Measurements from ENCODE around the gene SMAD5. TPM values are rescaled to one million over a fixed set of nuclear protein-coding genes. Genes with fewer than 3 reads are reported as not detected.

Gene SMAD5
- polyA plus RNA-seq, 1 experiment = 98.3 TPM

DNA sequence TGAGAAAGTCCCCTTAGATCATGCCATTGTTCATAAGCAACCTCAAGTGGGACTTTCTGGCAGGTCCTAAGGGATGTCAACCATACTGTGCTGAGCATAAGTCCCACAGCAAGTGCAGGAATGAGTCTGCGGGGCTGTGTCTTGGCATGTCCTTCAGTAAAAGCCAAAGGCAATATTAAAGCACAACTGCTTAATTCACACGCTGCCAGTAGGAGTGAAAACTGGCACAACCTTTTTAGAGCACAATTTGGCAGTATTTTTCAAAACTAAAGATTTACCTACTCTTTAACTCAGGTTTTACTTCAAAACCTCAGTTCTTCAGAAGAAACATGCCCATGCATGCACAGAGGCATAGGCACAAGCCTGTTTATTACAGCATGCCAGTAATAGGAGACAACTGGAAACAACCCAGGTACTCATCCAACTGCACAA is 24.4 kb upstream of the SMAD5 start:
- Histone ChIP-seq H3K4me3 (ENCODE audit: low read depth, low read length) (no peak overlapping the region), H3K9me3 (ENCODE audit: control insufficient read depth, insufficient read depth, low read length) (no peaks in the 10 kb centered on the region), H3K27me3 (ENCODE audit: control insufficient read depth, insufficient read depth, low read length) (peaks cover 33% of the 10 kb centered on the region), H3K27ac (ENCODE audit: low read depth, low read length) (no peak overlapping the region)
- TF ChIP-seq, protein P1, sequence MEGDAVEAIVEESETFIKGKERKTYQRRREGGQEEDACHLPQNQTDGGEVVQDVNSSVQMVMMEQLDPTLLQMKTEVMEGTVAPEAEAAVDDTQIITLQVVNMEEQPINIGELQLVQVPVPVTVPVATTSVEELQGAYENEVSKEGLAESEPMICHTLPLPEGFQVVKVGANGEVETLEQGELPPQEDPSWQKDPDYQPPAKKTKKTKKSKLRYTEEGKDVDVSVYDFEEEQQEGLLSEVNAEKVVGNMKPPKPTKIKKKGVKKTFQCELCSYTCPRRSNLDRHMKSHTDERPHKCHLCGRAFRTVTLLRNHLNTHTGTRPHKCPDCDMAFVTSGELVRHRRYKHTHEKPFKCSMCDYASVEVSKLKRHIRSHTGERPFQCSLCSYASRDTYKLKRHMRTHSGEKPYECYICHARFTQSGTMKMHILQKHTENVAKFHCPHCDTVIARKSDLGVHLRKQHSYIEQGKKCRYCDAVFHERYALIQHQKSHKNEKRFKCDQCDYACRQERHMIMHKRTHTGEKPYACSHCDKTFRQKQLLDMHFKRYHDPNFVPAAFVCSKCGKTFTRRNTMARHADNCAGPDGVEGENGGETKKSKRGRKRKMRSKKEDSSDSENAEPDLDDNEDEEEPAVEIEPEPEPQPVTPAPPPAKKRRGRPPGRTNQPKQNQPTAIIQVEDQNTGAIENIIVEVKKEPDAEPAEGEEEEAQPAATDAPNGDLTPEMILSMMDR (IDR thresholded peaks at IDR 0.05; ENCODE audit: low read depth, low read length) = no peak
- ChIA-PET POLR2A (no interaction called here), CTCF (no interaction called here)
- DNase-seq (ENCODE audit: low read depth, low spot score) = no peak

DNA sequence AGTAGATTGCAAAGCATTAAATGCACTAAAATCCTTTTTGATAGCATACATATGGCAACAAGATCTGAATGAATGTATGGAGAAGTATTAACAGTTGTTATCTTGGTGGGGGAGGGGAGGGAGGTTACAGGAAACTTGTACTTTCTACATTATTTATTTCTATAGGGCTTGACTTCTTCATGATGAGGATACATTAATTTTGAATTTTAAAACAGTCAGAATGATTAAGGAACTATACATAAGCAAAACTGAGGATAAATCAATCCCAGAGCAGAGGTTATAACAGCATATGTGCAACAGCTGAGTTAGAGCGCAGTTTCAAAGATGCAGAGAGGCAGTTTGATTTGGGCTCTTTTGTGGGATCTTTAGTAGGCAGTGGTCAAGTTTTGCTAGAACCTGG is 23.9 kb upstream of the SMAD5 start:
- H3K4me3 ChIP-seq (ENCODE audit: low read depth, low read length) = no peak overlapping the region
- peaks cover 34% of the 10 kb centered on the region for H3K27me3 ChIP-seq (ENCODE audit: control insufficient read depth, insufficient read depth, low read length)
- no peak for DNase-seq (ENCODE audit: low read depth, low spot score)
- ChIA-PET POLR2A (no interaction called here), CTCF (no interaction called here)
- H3K27ac ChIP-seq (ENCODE audit: low read depth, low read length) = no peak overlapping the region
- TF ChIP-seq, protein P1 (IDR thresholded peaks at IDR 0.05; ENCODE audit: low read depth, low read length) = no peak
- no peaks in the 10 kb centered on the region for H3K9me3 ChIP-seq (ENCODE audit: control insufficient read depth, insufficient read depth, low read length)

DNA sequence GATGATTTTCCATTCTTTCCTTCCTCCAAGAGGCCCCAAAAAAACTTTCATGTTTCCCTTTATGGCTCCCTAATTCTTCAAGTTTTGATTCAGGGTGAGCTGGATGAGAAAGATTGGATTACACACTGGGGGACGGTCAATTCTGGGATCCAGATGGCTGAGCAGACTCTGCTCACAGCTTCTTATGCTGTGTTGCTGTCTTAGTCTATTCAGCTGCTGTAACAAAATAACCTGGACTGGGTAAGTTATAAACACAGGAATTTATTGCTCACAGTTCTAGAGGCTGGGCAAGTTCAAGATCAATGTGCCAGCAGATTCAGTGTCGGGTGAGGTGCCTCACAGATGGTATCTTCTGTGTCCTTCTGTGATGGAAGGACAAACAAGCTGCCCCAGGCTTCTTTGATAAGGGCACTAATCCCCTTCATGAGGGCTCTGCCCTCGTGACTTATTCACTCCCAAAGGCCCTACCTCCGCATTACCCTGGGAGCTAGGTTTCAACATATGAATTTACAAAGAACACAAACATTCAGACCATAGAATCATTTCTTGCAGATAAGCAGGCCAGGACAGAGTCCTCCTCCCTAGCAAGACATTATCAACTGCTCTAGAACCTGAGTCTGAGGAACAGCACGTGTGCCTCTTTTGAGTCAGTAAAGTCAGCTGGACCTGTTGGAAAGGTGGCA is 23.1 kb upstream of the SMAD5 start:
- CTCF ChIA-PET = no interaction called here
- Histone ChIP-seq H3K9me3 (ENCODE audit: control insufficient read depth, insufficient read depth, low read length) (no peaks in the 10 kb centered on the region), H3K4me3 (ENCODE audit: low read depth, low read length) (no peak overlapping the region), H3K27me3 (ENCODE audit: control insufficient read depth, insufficient read depth, low read length) (peaks cover 30% of the 10 kb centered on the region), H3K27ac (ENCODE audit: low read depth, low read length) (no peak overlapping the region)
- POLR2A ChIA-PET = no interaction called here
- TF ChIP-seq, protein P1 (IDR thresholded peaks at IDR 0.05; ENCODE audit: low read depth, low read length) = no peak
- no peak for DNase-seq (ENCODE audit: low read depth, low spot score)

DNA sequence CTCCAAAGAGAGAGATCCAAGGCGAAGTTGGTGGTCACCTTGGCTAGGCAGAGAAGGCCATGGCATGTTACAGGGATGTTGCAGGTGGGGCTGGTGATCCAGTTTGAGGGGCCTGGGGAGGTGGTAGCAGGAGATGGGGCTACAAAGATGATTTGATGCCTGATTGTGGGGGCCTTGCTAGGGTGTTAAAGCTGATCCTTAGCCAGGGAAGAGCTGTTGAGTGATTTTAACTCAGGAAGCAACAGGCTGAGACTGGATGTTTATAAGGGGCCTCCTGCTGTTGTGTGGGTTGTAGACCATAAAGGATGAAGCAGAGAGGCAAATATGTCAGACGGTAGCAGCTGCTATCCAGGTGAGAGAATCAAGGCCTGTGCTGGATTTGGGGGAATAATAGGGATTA is 19.0 kb upstream of the SMAD5 start:
- no peak overlapping the region for H3K4me3 ChIP-seq (ENCODE audit: low read depth, low read length)
- no peak overlapping the region for H3K27ac ChIP-seq (ENCODE audit: low read depth, low read length)
- DNase-seq (ENCODE audit: low read depth, low spot score) = no peak
- ChIA-PET CTCF (no interaction called here), POLR2A (no interaction called here)
- H3K9me3 ChIP-seq (ENCODE audit: control insufficient read depth, insufficient read depth, low read length) = no peaks in the 10 kb centered on the region
- TF ChIP-seq, protein P1 (IDR thresholded peaks at IDR 0.05; ENCODE audit: low read depth, low read length) = no peak
- peaks cover 33% of the 10 kb centered on the region for H3K27me3 ChIP-seq (ENCODE audit: control insufficient read depth, insufficient read depth, low read length)

DNA sequence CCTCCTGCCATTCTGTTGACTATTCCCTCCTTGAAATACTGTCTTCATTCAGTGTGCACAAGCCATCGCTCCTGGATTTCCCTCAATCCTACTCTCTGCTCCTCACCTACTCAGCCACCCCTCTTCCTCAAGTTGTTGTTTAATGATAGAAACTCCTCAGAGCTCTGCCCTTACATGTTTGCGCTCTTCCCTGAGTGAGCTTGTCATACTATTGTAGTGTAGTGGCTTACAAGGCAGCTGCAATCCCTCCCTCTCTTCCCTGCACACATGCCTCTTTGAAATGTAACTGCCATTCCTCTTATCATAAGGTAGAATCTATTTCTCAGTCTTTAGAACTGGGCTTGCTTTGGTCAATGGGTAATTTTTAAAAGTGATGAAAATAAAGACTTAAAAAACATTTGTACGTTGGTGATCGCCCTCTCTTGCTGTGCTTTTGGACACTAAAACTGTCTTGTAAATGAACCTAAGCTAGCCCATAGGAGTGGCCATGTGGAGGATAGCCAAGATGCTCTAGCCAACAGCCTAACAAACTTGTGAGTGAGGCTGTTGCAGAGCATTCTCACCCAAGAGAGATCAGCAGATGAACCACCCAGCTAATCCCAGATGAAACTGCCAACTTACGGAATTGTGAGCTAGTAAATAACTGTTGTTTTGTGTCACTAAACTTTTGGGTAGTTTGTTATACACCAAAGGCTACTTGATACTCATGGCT is 18.1 kb upstream of the SMAD5 start:
- Histone ChIP-seq H3K4me3 (ENCODE audit: low read depth, low read length) (no peak overlapping the region), H3K27me3 (ENCODE audit: control insufficient read depth, insufficient read depth, low read length) (peaks cover 38% of the 10 kb centered on the region), H3K27ac (ENCODE audit: low read depth, low read length) (no peak overlapping the region), H3K9me3 (ENCODE audit: control insufficient read depth, insufficient read depth, low read length) (no peaks in the 10 kb centered on the region)
- TF ChIP-seq, protein P1 (IDR thresholded peaks at IDR 0.05; ENCODE audit: low read depth, low read length) = no peak
- CTCF ChIA-PET = no interaction called here
- no peak for DNase-seq (ENCODE audit: low read depth, low spot score)
- POLR2A ChIA-PET = no interaction called here

All from AG04450 (cell line).